ENCODE results near the gene GLCE. TPM values are rescaled to one million over a fixed set of nuclear protein-coding genes. Genes with fewer than 3 reads are reported as not detected.

The GLCE gene
- total and polyA plus RNA-seq, 9 of the 15 experiments (the other 6 are each of a cell fraction or from before 2014, with no cell fraction given): 4.6 to 12.3 (median 10.6) TPM

GRCh38 chr15:69114331-69114928 is 46.0 kb upstream of the GLCE start (continued):
- TF ChIP-seq PBX2 (CRISPR knock-in tag; IDR thresholded peaks at IDR 0.05; ENCODE audit: low read depth) (no peak), PBX2 (tag; conservative IDR thresholded peaks at IDR 0.05; ENCODE audit: low read depth) (no peak), ZNF165 (CRISPR knock-in tag; IDR thresholded peaks at IDR 0.05; ENCODE audit: borderline replicate concordance) (no peak), FOXK2 (conservative IDR thresholded peaks at IDR 0.05 in 1 of 2, IDR thresholded peaks at IDR 0.05 in 1 of 2; ENCODE audit: low read depth in 2 of 2) (no peak), DMBX1 (CRISPR knock-in tag; IDR thresholded peaks at IDR 0.05; ENCODE audit: borderline replicate concordance) (peak; percentile 91; the same call in 1 of the 2 replicates), ZBTB1 (CRISPR knock-in tag; IDR thresholded peaks at IDR 0.05; ENCODE audit: borderline replicate concordance, low read depth) (no peak; the same call in 1 of the 2 replicates), SETDB1 (IDR thresholded peaks at IDR 0.05; ENCODE audit: low read length) (no peak), MEF2D (tag; conservative IDR thresholded peaks at IDR 0.05; ENCODE audit: low read depth) (no peak), MTF1 (CRISPR knock-in tag; IDR thresholded peaks at IDR 0.05; ENCODE audit: borderline replicate concordance) (no peak), ZFP30 (CRISPR knock-in tag; IDR thresholded peaks at IDR 0.05; ENCODE audit: borderline replicate concordance) (no peak), HDAC8 (tag; IDR thresholded peaks at IDR 0.05) (no peak), SIRT6 (IDR thresholded peaks at IDR 0.05; ENCODE audit: low read depth, low read length) (no peak), ZNF280B (CRISPR knock-in tag; IDR thresholded peaks at IDR 0.05) (no peak), ARID1B (IDR thresholded peaks at IDR 0.05) (peak; percentile 83), ZBTB26 (CRISPR knock-in tag; IDR thresholded peaks at IDR 0.05) (no peak), LCOR (CRISPR knock-in tag; IDR thresholded peaks at IDR 0.05) (no peak), ELF4 (CRISPR knock-in tag; IDR thresholded peaks at IDR 0.05) (peak; percentile 92), ZNF175 (CRISPR knock-in tag; IDR thresholded peaks at IDR 0.05; ENCODE audit: low read depth) (peak; percentile 71; the same call in 1 of the 2 replicates), DEAF1 (CRISPR knock-in tag; IDR thresholded peaks at IDR 0.05) (0 out of 2 replicates have a peak, but pooled peaks have one; percentile 10), MAX (CRISPR knock-in tag; IDR thresholded peaks at IDR 0.05) (no peak), TCFL5 (CRISPR knock-in tag; conservative IDR thresholded peaks at IDR 0.05) (no peak)
